GM12801 (cell line): ENCODE data around the gene DEFB118.

Source experiments
- CTCF ChIP-seq: IDR thresholded peaks from one replicate; pipeline ENCODE4 v1.5.1; 2011; ENCODE audit warnings: control low read depth; ENCODE audit not compliant: insufficient read length; ENCODE audit errors: extremely low read depth

The DEFB118 gene

DNA sequence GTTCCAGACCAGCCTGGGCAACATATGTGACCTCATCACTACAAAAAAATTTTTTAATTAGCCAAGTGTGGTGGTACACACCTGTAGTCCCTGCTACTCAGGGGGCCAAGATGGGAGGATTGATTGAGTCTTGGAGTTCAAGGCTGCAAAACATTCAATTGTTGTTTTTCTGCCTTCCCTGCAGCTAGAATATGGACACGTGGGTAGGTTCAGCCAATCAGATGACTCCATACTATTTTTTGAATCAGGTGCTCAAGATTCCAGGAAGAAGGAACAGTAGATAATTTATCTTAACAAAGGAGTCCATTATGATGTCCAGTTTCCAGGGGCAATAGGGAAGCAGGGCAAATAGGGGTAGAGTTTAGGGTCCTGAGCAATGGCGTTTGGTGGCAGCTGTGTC is 24.4 kb downstream of the DEFB118 start:
- TF ChIP-seq CTCF = no peak

- TF ChIP-seq CTCF = no peak
These were observed 26.5 kb downstream of the DEFB118 start for GRCh38 chr20:31394900-31395299.

GRCh38 chr20:31403886-31404285 is 35.5 kb downstream of the DEFB118 start:
- no peak for TF ChIP-seq CTCF

DNA sequence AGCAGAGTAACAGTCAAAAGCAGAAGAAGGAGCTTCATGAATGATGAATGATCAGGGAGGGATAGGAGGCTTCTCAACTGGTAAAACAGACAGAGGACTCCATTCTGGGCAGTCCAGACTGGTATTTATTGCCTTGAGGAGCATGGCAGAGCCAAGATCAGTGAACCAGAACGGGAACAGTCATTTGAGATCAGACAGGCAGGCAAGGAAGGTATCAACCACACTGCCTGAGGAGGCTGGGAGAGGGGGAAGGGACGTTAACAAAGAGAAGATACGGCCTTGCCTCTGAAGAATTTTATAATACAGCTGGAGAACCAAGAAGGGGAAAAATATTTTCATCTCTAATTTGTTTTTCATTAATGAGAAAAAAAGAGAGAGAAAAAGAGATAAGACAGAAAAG is 37.7 kb downstream of the DEFB118 start, which contains the start of gene DEFB121:
Gene DEFB121 (minus strand): TSS at position 101 of the 400 bp plus-strand sequence. CDS start 63 bp downstream, at position 38.
- no peak for TF ChIP-seq CTCF

DNA sequence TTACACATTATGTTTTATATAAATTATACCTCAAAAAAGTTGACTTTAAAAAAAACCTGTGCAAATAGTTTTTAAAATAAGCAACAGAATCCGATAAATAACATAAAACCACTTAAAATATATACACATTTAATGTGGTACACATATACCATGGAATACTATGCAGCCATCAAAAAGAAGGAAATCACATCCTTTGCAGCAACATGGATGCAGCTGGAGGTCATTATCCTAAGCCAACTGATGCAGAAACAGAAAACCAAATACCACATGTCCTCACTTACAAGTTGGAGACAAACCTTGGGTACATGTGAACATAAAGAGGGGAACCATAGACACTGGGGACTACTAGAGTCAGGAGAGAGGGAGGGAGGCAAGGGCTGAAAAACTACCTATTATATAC is 41.6 kb downstream of the DEFB118 start:
- no peak for TF ChIP-seq CTCF

GRCh38 chr20:31414381-31414780 is 46.0 kb downstream of the DEFB118 start:
- no peak for TF ChIP-seq CTCF

- TF ChIP-seq CTCF = no peak
These were observed 47.3 kb downstream of the DEFB118 start for GRCh38 chr20:31415653-31416052.

DNA sequence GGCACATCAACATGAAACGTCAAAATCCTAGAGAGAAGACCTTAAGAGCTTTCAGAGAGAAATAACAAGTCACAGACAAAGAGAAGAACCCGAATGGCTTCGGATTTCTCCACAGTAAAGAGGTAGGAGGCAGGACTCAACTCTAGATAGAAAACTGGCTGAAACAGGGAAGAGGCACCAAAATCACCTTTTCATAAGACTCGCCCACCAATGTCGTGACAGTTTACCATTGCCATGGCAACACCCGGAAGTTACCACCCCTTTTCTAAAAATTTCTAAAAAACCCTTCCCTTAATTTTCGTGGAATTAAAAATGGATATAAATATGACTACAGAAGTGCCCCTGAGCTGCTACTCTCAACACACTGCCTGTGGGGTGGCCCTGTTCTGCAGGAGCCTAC is 49.9 kb downstream of the DEFB118 start:
- TF ChIP-seq CTCF = no peak
